ENCODE data around the gene OR4D1. TPM values are rescaled to one million over a fixed set of nuclear protein-coding genes. Genes with fewer than 3 reads are reported as not detected.

The OR4D1 gene
- total RNA-seq, 1 donor from 2014 or later = not detected

- H3K36me3 ChIP-seq (ENCODE audit: insufficient read depth, low read length) = no peaks in the 10 kb centered on the region
- Mint-ChIP-seq H3K36me3 (ENCODE audit: low read depth, unreplicated experiment) (no peaks in the 10 kb centered on the region), H3K9me3 (ENCODE audit: unreplicated experiment) (no peaks in the 10 kb centered on the region), H3K4me3 (ENCODE audit: unreplicated experiment) (no peak overlapping the region), H3K27ac (ENCODE audit: unreplicated experiment) (no peak overlapping the region), H3K27me3 (ENCODE audit: low read depth, unreplicated experiment) (peaks cover 21% of the 10 kb centered on the region), H3K4me1 (ENCODE audit: low read depth, unreplicated experiment) (no peaks in the 10 kb centered on the region)
- no peak overlapping the region for H2AFZ ChIP-seq (ENCODE audit: low read depth, low read length)
- DNase-seq (ENCODE audit: low read depth) = no peak
- H3K27ac ChIP-seq (ENCODE audit: low read depth, low read length) = no peak overlapping the region
- peaks cover 14% of the 10 kb centered on the region for H3K27me3 ChIP-seq (ENCODE audit: insufficient read depth, low read length)
- no peak overlapping the region for H3K9ac ChIP-seq (ENCODE audit: low read length)
- no peaks in the 10 kb centered on the region for H3K4me1 ChIP-seq (ENCODE audit: insufficient read depth, low read length)
- no peak overlapping the region for H3K4me3 ChIP-seq (ENCODE audit: insufficient read depth, low read depth, low read length)
- no peak overlapping the region for H3K4me2 ChIP-seq (ENCODE audit: low read length)
- no peak for FAIRE-seq
- peaks cover 3% of the 10 kb centered on the region for H4K20me1 ChIP-seq (ENCODE audit: insufficient read depth, low read length)
- TF ChIP-seq, protein P1, sequence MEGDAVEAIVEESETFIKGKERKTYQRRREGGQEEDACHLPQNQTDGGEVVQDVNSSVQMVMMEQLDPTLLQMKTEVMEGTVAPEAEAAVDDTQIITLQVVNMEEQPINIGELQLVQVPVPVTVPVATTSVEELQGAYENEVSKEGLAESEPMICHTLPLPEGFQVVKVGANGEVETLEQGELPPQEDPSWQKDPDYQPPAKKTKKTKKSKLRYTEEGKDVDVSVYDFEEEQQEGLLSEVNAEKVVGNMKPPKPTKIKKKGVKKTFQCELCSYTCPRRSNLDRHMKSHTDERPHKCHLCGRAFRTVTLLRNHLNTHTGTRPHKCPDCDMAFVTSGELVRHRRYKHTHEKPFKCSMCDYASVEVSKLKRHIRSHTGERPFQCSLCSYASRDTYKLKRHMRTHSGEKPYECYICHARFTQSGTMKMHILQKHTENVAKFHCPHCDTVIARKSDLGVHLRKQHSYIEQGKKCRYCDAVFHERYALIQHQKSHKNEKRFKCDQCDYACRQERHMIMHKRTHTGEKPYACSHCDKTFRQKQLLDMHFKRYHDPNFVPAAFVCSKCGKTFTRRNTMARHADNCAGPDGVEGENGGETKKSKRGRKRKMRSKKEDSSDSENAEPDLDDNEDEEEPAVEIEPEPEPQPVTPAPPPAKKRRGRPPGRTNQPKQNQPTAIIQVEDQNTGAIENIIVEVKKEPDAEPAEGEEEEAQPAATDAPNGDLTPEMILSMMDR (IDR thresholded peaks at IDR 0.05; ENCODE audit: insufficient read depth, low read depth, low read length) = no peak
- TF ChIP-seq EZH2 (IDR thresholded peaks at IDR 0.05; ENCODE audit: insufficient read depth, low read length) = no peak
- no peaks in the 10 kb centered on the region for H3K79me2 ChIP-seq (ENCODE audit: insufficient read depth, low read length)
- H3K9me3 ChIP-seq (ENCODE audit: insufficient read depth, low read depth, low read length) = no peaks in the 10 kb centered on the region
Observed at GRCh38 chr17:58110012-58110411, 38.2 kb upstream of the OR4D1 start.

DNA sequence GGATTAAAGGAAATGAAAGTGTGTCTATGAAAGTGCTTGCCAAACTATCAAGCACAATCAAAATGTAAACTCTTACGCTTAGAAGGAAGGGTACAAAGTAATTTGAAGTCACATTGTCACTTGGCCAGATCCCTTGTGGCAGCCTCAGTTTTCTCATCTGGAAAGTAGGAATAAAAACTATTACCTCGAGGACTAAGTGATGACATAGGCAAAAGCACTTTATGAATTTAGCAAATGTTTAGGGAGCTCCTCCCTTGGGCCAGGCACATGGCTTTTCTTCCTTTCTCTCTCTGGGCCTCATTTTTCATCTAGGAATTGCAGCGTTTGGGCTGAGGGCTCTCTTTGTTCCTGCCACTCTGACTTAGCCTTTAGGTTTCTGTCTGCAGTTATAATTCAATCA is 36.5 kb upstream of the OR4D1 start:
- H3K27me3 ChIP-seq (ENCODE audit: insufficient read depth, low read length) = peaks cover 17% of the 10 kb centered on the region
- H3K36me3 ChIP-seq (ENCODE audit: insufficient read depth, low read length) = no peaks in the 10 kb centered on the region
- FAIRE-seq (no peak), DNase-seq (ENCODE audit: low read depth) (no peak)
- H3K4me3 Mint-ChIP-seq (ENCODE audit: unreplicated experiment) = no peak overlapping the region
- no peak overlapping the region for H3K27ac Mint-ChIP-seq (ENCODE audit: unreplicated experiment)
- H3K4me3 ChIP-seq (ENCODE audit: insufficient read depth, low read depth, low read length) = no peak overlapping the region
- H3K4me1 Mint-ChIP-seq (ENCODE audit: low read depth, unreplicated experiment) = no peaks in the 10 kb centered on the region
- no peaks in the 10 kb centered on the region for H3K9me3 Mint-ChIP-seq (ENCODE audit: unreplicated experiment)
- TF ChIP-seq EZH2 (IDR thresholded peaks at IDR 0.05; ENCODE audit: insufficient read depth, low read length) = no peak
- TF ChIP-seq, protein P1 (IDR thresholded peaks at IDR 0.05; ENCODE audit: insufficient read depth, low read depth, low read length) = no peak
- no peak overlapping the region for H2AFZ ChIP-seq (ENCODE audit: low read depth, low read length)
- no peak overlapping the region for H3K27ac ChIP-seq (ENCODE audit: low read depth, low read length)
- H3K79me2 ChIP-seq (ENCODE audit: insufficient read depth, low read length) = no peaks in the 10 kb centered on the region
- no peaks in the 10 kb centered on the region for H3K4me1 ChIP-seq (ENCODE audit: insufficient read depth, low read length)
- H4K20me1 ChIP-seq (ENCODE audit: insufficient read depth, low read length) = peaks cover 3% of the 10 kb centered on the region
- H3K4me2 ChIP-seq (ENCODE audit: low read length) = no peak overlapping the region
- no peak overlapping the region for H3K9ac ChIP-seq (ENCODE audit: low read length)
- no peaks in the 10 kb centered on the region for H3K9me3 ChIP-seq (ENCODE audit: insufficient read depth, low read depth, low read length)
- peaks cover 38% of the 10 kb centered on the region for H3K27me3 Mint-ChIP-seq (ENCODE audit: low read depth, unreplicated experiment)
- no peaks in the 10 kb centered on the region for H3K36me3 Mint-ChIP-seq (ENCODE audit: low read depth, unreplicated experiment)

DNA sequence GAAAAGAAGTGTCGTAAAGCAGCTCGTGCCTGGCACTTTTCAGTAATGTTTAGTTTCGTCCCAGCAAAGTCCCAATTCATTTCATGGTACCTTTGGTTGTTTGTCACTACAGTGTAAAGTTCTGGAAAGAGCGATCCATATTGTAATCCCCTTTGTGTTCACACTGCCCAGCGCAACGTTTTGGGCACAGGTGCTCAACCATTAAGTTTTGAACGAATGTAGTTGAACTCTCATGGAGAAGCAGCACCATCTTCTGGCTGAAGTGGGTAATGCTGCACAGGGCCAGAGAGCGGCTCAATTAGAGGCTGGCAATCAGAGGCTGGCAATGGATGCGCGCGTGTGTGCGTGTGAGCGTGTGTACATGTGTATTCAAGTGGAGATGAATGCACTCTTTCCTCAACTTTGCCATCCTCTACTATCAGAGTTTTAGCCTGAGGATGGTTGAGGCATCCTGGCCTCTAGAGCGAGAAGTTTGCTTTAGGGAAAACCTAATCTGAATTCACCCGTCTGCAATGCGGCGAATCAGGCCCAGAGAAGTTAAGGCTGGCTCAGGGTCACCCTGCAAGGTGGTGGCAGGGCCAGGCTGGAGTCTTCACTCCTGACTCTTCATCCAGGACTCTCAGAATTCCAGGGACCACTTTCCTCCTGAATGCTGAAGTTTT is 35.1 kb upstream of the OR4D1 start:
- no peak overlapping the region for H3K4me3 ChIP-seq (ENCODE audit: insufficient read depth, low read depth, low read length)
- no peak overlapping the region for H3K9ac ChIP-seq (ENCODE audit: low read length)
- peaks cover 46% of the 10 kb centered on the region for H3K27me3 Mint-ChIP-seq (ENCODE audit: low read depth, unreplicated experiment)
- FAIRE-seq = no peak
- no peaks in the 10 kb centered on the region for H3K9me3 Mint-ChIP-seq (ENCODE audit: unreplicated experiment)
- peaks cover 23% of the 10 kb centered on the region for H3K27me3 ChIP-seq (ENCODE audit: insufficient read depth, low read length)
- H3K27ac ChIP-seq (ENCODE audit: low read depth, low read length) = no peak overlapping the region
- H3K9me3 ChIP-seq (ENCODE audit: insufficient read depth, low read depth, low read length) = no peaks in the 10 kb centered on the region
- no peak overlapping the region for H2AFZ ChIP-seq (ENCODE audit: low read depth, low read length)
- no peaks in the 10 kb centered on the region for H3K4me1 Mint-ChIP-seq (ENCODE audit: low read depth, unreplicated experiment)
- H3K36me3 ChIP-seq (ENCODE audit: insufficient read depth, low read length) = no peaks in the 10 kb centered on the region
- H3K79me2 ChIP-seq (ENCODE audit: insufficient read depth, low read length) = no peaks in the 10 kb centered on the region
- no peak overlapping the region for H3K27ac Mint-ChIP-seq (ENCODE audit: unreplicated experiment)
- DNase-seq (ENCODE audit: low read depth) = peak; percentile 22
- H3K4me3 Mint-ChIP-seq (ENCODE audit: unreplicated experiment) = no peak overlapping the region
- H3K36me3 Mint-ChIP-seq (ENCODE audit: low read depth, unreplicated experiment) = no peaks in the 10 kb centered on the region
- H3K4me2 ChIP-seq (ENCODE audit: low read length) = no peak overlapping the region
- TF ChIP-seq, protein P1 (IDR thresholded peaks at IDR 0.05; ENCODE audit: insufficient read depth, low read depth, low read length) = peak; percentile 97
- no peak for TF ChIP-seq EZH2 (IDR thresholded peaks at IDR 0.05; ENCODE audit: insufficient read depth, low read length)
- H4K20me1 ChIP-seq (ENCODE audit: insufficient read depth, low read length) = peaks cover 6% of the 10 kb centered on the region
- no peaks in the 10 kb centered on the region for H3K4me1 ChIP-seq (ENCODE audit: insufficient read depth, low read length)
